GM12892 (cell line): ENCODE data around the gene CCDC136.

Experiments used
- POLR2A ChIP-seq: IDR thresholded peaks from 2 replicates; pipeline ENCODE4 v1.6.1; 2011; ENCODE audit warnings: low read depth, low read length, control low read depth
- POLR2AphosphoS5 ChIP-seq: IDR thresholded peaks from 2 replicates; pipeline ENCODE4 v1.6.1; 2011; ENCODE audit warnings: low read depth, low read length, control low read depth
- TAF1 ChIP-seq: IDR thresholded peaks from 2 replicates; pipeline ENCODE4 v1.6.1; 2011; ENCODE audit warnings: low read depth, mild to moderate bottlenecking, control low read depth, low read length, borderline replicate concordance

DNA sequence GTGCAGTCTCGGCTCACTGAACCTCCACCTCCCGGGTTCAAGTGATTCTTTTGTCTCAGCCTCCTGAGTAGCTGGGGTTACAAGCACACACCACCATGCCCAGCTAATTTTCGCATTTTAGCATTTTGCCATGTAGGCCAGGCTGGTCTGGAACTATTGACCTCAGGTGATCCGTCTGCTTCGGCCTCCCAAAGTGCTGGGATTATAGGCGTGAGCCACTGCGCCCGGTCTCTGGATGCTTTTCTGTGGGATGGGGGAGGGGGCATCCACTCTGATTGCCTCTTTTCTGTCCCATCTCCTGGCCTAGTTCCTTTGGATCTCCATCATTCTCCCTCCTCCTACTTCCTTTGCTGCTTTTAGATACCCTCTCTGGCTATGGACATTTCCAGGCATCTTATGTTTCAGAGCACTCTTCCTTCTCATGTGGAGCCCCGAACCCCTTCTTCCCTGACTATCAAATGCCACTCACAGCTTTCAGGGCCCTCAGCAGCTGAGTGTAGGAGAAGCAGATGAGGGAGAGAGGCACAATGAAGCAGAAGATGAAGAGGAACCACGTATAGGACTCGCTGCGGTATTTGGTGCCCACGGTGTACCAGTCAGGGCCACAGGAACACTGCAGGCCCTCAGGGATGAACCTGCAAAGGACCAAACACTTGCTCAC, 17.6 kb upstream of the CCDC136 start:
- TF ChIP-seq POLR2AphosphoS5 (no peak), TAF1 (no peak), POLR2A (no peak)
